ENCODE measurements around the gene RNF214. TPM values are rescaled to one million over a fixed set of nuclear protein-coding genes. Genes with fewer than 3 reads are reported as not detected.

RNF214 gene
- total RNA-seq, 1 donor from 2014 or later = 5.8 TPM

DNA sequence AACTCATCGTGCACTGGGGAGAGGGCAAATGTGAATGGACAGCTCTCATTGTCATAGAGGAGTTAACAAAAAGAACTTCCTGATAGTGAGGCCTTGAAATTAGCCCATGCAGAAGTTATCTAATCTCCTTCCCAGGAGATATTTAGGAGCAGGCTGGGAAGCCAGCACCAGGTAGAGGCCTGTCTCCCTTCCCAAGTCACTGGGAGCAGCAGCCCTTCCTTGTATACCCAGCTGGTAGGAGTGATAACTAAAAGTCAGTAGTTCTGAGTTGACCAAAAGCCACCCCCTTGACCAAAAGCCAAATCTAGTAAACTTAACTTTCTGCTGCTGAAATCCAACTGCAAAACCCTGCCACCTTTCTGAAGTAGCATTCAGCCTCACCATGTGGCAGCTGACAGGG is 57.3 kb downstream of the RNF214 start:
- H3K36me3 ChIP-seq (ENCODE audit: control insufficient read depth, insufficient read depth, low read length) = peaks cover 11% of the 10 kb centered on the region
- FAIRE-seq = peak; percentile 7
- no peak overlapping the region for H3K4me3 ChIP-seq (ENCODE audit: low read depth, low read length)
- TF ChIP-seq, protein P1, sequence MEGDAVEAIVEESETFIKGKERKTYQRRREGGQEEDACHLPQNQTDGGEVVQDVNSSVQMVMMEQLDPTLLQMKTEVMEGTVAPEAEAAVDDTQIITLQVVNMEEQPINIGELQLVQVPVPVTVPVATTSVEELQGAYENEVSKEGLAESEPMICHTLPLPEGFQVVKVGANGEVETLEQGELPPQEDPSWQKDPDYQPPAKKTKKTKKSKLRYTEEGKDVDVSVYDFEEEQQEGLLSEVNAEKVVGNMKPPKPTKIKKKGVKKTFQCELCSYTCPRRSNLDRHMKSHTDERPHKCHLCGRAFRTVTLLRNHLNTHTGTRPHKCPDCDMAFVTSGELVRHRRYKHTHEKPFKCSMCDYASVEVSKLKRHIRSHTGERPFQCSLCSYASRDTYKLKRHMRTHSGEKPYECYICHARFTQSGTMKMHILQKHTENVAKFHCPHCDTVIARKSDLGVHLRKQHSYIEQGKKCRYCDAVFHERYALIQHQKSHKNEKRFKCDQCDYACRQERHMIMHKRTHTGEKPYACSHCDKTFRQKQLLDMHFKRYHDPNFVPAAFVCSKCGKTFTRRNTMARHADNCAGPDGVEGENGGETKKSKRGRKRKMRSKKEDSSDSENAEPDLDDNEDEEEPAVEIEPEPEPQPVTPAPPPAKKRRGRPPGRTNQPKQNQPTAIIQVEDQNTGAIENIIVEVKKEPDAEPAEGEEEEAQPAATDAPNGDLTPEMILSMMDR (IDR thresholded peaks at IDR 0.05; ENCODE audit: insufficient read depth, low read length, severe bottlenecking) = no peak
- no peaks in the 10 kb centered on the region for H3K27me3 ChIP-seq (ENCODE audit: control insufficient read depth, insufficient read depth, low read length)
- no peak for DNase-seq (ENCODE audit: low read depth)

DNA sequence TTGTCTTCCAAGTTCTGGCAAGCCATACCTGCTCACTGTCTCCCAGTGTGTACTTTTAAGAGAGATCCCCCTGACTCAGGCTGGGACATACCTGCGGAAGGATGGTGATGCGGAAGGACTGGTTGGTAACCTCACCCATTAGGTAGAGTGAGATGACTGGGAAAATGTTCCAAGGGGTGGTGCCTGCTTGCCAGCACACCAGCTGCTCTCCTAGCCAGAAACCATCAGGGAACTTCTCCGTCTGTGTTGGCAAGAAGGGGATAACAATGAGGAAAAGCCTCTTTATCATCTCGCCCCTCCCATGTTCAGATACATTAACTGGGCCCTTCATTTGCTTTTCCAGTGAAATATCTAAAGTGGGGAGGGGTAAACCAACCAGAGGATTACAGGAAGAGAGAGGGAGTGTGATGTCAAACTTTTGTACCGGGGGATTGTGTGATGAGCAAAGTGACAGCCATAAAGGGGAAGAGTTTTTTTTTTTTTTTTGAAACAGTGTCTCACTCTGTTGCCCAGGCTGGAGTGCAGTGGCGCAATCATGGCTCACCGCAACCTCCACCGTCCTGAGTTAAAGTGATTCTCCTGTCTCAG is 58.4 kb downstream of the RNF214 start, which contains the start of gene BACE1-AS:
BACE1-AS (plus strand) TSS at position 538 of the 588 bp plus-strand sequence.
- FAIRE-seq (no peak), DNase-seq (ENCODE audit: low read depth) (no peak)
- Histone ChIP-seq H3K27me3 (ENCODE audit: control insufficient read depth, insufficient read depth, low read length) (no peaks in the 10 kb centered on the region), H3K4me3 (ENCODE audit: low read depth, low read length) (no peak within 1 kb of the TSS), H3K36me3 (ENCODE audit: control insufficient read depth, insufficient read depth, low read length) (peaks cover 11% of the 10 kb centered on the region)
- TF ChIP-seq, protein P1 (IDR thresholded peaks at IDR 0.05; ENCODE audit: insufficient read depth, low read length, severe bottlenecking) = no peak

DNA sequence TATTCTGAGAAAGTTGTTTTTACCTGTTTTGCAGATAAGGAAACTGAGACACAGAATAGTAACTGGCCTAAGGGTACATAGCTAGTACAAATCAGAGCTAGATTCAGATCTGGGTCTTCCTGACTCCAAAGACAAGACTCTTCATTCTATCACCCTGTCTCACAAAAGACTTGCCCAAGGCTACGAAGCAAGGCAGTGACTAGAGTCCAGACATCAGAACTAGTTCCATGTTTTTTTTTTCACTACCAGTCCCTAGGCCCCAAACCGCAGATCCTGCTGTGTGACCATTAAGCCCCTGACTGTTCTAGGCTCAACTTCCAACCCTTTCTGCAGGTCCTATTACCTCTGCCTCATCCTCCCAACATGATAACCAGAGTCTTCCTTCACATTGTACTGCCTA is 60.1 kb downstream of the RNF214 start:
- Histone ChIP-seq H3K4me3 (ENCODE audit: low read depth, low read length) (no peak overlapping the region), H3K36me3 (ENCODE audit: control insufficient read depth, insufficient read depth, low read length) (peaks cover 11% of the 10 kb centered on the region), H3K27me3 (ENCODE audit: control insufficient read depth, insufficient read depth, low read length) (no peaks in the 10 kb centered on the region)
- TF ChIP-seq, protein P1 (IDR thresholded peaks at IDR 0.05; ENCODE audit: insufficient read depth, low read length, severe bottlenecking) = no peak
- FAIRE-seq (no peak), DNase-seq (ENCODE audit: low read depth) (no peak)

DNA sequence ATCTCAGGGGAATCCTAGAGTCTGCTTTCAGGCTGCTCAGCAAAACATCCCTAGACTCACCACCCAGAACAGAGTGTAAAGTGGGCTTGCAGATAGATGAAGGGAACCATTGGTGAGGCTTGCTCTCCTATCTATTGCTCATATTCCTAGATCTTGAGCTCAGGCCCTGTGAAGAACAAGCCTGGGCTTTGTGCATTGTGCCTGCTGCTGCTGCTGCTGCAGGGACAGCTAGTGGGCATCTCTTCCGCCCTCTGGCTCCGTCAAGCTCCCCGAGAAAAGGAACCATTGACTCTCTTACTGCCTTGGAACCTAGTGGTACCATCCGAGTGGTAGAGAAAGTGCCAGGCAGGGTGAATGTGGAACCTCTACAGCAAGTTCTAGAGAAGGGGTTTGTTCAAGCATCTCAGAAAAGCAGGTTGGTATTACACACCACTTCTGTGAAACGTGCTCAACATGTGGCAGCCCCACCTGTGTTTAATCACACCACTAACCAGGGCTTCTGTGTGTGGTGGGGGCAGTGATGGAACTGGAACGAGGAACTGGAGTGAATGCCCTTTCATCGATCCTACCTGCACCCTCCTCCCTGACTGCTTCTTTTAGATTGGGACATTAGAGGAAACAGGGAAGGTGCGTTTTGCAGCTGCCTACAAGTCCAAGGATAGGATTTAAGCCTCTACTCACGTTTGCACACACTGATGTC is 63.1 kb downstream of the RNF214 start:
- no peak for FAIRE-seq
- H3K27me3 ChIP-seq (ENCODE audit: control insufficient read depth, insufficient read depth, low read length) = no peaks in the 10 kb centered on the region
- DNase-seq (ENCODE audit: low read depth) = no peak
- H3K4me3 ChIP-seq (ENCODE audit: low read depth, low read length) = no peak overlapping the region
- TF ChIP-seq, protein P1 (IDR thresholded peaks at IDR 0.05; ENCODE audit: insufficient read depth, low read length, severe bottlenecking) = no peak
- H3K36me3 ChIP-seq (ENCODE audit: control insufficient read depth, insufficient read depth, low read length) = peaks cover 6% of the 10 kb centered on the region

DNA sequence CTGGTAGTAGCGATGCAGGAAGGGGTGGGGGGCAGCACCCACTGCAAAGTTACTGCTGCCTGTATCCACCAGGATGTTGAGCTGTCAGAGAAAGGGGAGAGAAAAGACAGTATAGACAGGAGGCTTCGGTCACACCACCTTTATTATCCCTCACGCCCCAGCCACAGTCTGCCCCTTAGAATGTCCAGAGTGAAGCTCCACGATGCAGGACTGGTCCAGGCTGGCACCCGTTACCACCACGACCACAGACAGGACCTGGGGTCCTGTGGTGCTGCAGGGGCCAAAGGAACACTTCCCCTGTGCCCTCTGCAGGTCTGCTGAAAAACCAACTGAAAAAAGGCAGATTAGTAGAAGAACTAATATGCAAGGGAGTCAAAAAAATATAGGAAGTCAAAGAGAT is 64.4 kb downstream of the RNF214 start:
- H3K4me3 ChIP-seq (ENCODE audit: low read depth, low read length) = no peak overlapping the region
- DNase-seq (ENCODE audit: low read depth) = no peak
- H3K27me3 ChIP-seq (ENCODE audit: control insufficient read depth, insufficient read depth, low read length) = no peaks in the 10 kb centered on the region
- H3K36me3 ChIP-seq (ENCODE audit: control insufficient read depth, insufficient read depth, low read length) = peaks cover 2% of the 10 kb centered on the region
- FAIRE-seq = no peak
- TF ChIP-seq, protein P1 (IDR thresholded peaks at IDR 0.05; ENCODE audit: insufficient read depth, low read length, severe bottlenecking) = no peak
